Measurements from ENCODE around the gene PRXL2A. TPM values are rescaled to one million over a fixed set of nuclear protein-coding genes. Genes with fewer than 3 reads are reported as not detected.

The PRXL2A gene
- total and polyA plus RNA-seq, 9 donors, result 24.8 to 58.9 (median 43.7) TPM

DNA sequence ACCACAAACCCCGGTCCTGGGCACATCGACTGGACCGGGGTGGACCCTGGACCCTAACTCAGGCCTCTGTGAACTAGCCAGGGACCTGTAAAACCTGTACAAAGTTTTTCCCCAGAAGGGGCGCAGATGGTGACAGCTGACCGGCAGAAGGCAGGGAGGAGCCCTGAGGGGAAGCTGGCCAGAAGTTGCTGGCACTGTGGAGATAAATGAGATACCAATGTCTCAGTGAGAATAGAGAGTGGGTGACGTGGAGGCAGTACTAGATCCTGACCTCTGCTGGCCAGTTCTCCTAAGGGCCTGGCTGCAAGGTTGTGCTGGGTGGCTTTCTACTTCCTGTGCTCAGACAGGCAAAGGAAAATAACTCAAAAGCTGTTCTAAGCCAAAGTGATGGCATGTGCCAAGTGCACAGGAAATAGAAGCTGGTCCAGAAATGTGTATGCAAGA, 35.2 kb downstream of the PRXL2A start:
- intact Hi-C loops (cut with DNase I), result loop anchor here in 2 of 4 donors (5.0 to 10.0 kb wide), 3 partner anchors 59 to 219 kb away; no protein-coding TSS in a partner anchor
- DNase-seq, result no peak
- TF ChIP-seq, protein P1, sequence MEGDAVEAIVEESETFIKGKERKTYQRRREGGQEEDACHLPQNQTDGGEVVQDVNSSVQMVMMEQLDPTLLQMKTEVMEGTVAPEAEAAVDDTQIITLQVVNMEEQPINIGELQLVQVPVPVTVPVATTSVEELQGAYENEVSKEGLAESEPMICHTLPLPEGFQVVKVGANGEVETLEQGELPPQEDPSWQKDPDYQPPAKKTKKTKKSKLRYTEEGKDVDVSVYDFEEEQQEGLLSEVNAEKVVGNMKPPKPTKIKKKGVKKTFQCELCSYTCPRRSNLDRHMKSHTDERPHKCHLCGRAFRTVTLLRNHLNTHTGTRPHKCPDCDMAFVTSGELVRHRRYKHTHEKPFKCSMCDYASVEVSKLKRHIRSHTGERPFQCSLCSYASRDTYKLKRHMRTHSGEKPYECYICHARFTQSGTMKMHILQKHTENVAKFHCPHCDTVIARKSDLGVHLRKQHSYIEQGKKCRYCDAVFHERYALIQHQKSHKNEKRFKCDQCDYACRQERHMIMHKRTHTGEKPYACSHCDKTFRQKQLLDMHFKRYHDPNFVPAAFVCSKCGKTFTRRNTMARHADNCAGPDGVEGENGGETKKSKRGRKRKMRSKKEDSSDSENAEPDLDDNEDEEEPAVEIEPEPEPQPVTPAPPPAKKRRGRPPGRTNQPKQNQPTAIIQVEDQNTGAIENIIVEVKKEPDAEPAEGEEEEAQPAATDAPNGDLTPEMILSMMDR (IDR thresholded peaks at IDR 0.05), result no peak
- TF ChIP-seq EP300 (IDR thresholded peaks at IDR 0.05) (no peak), POLR2A (IDR thresholded peaks at IDR 0.05) (no peak)
- Histone ChIP-seq H3K27me3 (no peaks in the 10 kb centered on the region), H3K36me3 (no peaks in the 10 kb centered on the region), H3K27ac (no peak overlapping the region), H3K4me1 (ENCODE audit: insufficient read depth) (peaks cover 1% of the 10 kb centered on the region), H3K4me3 (no peak overlapping the region), H3K9me3 (no peaks in the 10 kb centered on the region)
- WGBS, 3 donors, result 68 to 73% (median 68%) methylated on average over 6 of the region's 6 CpGs

DNA sequence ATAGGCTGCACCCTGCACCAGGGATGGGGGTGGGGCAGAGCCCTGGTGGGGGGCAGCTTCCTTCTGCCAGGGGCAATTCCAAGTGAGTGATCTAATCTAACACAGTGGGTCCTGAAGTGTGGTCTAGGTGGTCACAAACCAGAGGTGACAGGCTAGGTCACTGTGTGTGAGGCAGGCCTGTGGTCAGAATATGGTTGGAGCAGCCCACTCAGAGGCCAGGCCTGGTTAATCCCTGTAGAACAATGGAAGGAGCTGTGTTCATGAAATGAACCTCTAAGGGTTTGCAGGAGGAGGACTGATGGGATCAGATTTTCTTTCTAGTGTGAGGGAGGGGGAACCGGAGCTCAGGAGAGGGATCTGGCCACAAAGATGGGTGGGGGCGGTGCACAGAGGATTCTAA, 35.8 kb downstream of the PRXL2A start:
- Histone ChIP-seq H3K4me3 (no peak overlapping the region), H3K36me3 (no peaks in the 10 kb centered on the region), H3K27ac (no peak overlapping the region), H3K9me3 (no peaks in the 10 kb centered on the region), H3K27me3 (no peaks in the 10 kb centered on the region), H3K4me1 (ENCODE audit: insufficient read depth) (no peaks in the 10 kb centered on the region)
- no peak for TF ChIP-seq EP300 (IDR thresholded peaks at IDR 0.05)
- TF ChIP-seq, protein P1 (IDR thresholded peaks at IDR 0.05), result no peak
- intact Hi-C loops (cut with DNase I), result loop anchor here in 2 of 4 donors (2.0 to 10.0 kb wide), 4 partner anchors 59 to 218 kb away; no protein-coding TSS in a partner anchor
- DNase-seq, result no peak
- WGBS, 3 donors, result 45 to 70% (median 54%) methylated on average over 2 of the region's 2 CpGs

- intact Hi-C loops (cut with DNase I), result loop anchor here (1.0 to 10.0 kb wide), 6 partner anchors 58 to 218 kb away; no protein-coding TSS in a partner anchor
- H3K9me3 ChIP-seq, result no peaks in the 10 kb centered on the region
- H3K4me3 ChIP-seq, result no peak overlapping the region
- TF ChIP-seq EP300 (IDR thresholded peaks at IDR 0.05), result no peak
- TF ChIP-seq, protein P1 (IDR thresholded peaks at IDR 0.05), result peak in 2 of 3 donors; percentile 22 to 38
- WGBS, 3 donors, result 21 to 22% (median 22%) methylated on average over 11 of the region's 11 CpGs
- H3K27ac ChIP-seq, result no peak overlapping the region
- no peaks in the 10 kb centered on the region for H3K27me3 ChIP-seq
- DNase-seq, result peak; percentile 43 to 76 (median 56)
- H3K4me1 ChIP-seq (ENCODE audit: insufficient read depth), result no peaks in the 10 kb centered on the region
- H3K36me3 ChIP-seq, result no peaks in the 10 kb centered on the region
Observed at GRCh38 chr10:80444646-80445319, 36.4 kb downstream of the PRXL2A start.

DNA sequence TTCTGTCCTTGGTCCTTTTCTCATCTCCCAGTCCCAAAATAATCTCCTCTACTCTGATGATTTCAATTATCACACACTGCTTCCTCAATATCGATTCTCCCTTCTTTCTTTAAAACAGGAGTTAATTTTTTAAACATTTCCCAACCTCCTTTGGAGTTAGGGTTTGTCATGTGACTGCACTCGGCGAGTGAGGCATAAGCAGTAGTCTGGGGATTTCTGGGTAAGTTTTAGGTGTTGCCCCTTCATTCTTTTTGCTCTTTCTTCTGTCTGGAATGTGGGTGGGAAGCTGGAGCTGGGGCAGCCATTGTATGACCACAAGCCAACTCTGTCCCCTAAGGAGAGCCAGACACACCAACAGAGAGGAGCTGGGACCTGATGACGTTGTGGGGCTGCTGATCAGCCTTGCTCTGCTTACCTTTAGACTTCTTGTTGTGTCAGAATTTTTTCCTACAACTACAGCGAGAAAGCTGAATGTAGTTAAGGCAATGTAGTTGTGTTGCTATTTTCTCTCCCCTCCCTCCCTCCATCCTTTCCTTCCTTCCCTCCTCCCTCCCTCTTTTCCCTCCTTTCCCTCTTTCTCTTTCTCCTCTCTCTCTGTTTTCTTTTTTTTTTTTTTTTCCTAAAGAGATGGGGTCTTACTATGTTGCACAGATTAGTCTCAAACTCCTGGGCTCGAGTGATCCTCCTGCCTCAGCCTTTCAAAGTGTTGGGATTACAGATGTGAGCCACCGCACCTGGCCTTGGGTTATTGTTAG, 39.3 kb downstream of the PRXL2A start:
- no peak overlapping the region for H3K4me3 ChIP-seq
- no peak for TF ChIP-seq POLR2A (IDR thresholded peaks at IDR 0.05)
- TF ChIP-seq EP300 (IDR thresholded peaks at IDR 0.05), result no peak
- TF ChIP-seq, protein P1 (IDR thresholded peaks at IDR 0.05), result no peak
- no peaks in the 10 kb centered on the region for H3K36me3 ChIP-seq
- H3K27me3 ChIP-seq, result no peaks in the 10 kb centered on the region
- intact Hi-C loops (cut with DNase I), result loop anchor here in 2 of 4 donors (5.0 to 10.0 kb wide), 2 partner anchors 55 to 63 kb away; no protein-coding TSS in a partner anchor
- no peak overlapping the region for H3K27ac ChIP-seq
- no peaks in the 10 kb centered on the region for H3K9me3 ChIP-seq
- 62 to 65% (median 64%) methylated on average over 7 of the region's 7 CpGs for WGBS, 3 donors
- H3K4me1 ChIP-seq (ENCODE audit: insufficient read depth), result no peaks in the 10 kb centered on the region
- no peak for DNase-seq
